ENCODE data around the gene RMND5B.

DNA sequence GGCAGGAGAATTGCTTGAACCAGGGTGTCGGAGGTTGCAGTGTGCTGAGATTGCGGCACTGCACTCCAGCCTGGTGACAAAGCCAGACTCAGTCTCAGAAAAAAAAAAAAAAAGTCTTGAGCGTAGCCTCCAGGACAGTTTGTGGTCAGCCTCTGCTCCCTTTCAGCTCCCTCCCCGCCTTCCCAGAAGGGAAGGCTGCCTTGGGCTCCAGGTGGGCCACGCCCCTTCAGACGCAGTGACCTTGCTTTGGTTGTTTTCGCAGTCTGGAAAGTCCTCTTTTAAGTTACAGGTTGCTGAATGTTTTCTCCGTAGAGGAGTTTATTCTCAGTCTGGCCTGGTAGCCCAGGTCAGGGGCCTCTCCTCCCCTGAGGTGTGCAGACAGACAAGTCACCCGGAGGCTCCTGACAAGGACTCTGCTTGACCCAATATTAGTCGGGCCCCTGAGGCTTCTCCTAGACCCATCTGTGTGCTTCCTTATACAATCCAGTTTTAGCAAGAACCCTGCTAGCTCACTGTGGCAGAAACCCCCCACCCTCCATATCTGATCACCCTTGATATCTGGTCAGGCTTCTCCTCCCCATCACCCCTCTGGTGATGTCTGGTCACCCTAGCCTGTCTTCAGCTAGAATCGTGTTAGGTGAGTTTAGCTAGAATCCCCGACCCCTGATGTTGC lies 49.1 kb upstream of the RMND5B start:
- TF ChIP-seq, protein P1, sequence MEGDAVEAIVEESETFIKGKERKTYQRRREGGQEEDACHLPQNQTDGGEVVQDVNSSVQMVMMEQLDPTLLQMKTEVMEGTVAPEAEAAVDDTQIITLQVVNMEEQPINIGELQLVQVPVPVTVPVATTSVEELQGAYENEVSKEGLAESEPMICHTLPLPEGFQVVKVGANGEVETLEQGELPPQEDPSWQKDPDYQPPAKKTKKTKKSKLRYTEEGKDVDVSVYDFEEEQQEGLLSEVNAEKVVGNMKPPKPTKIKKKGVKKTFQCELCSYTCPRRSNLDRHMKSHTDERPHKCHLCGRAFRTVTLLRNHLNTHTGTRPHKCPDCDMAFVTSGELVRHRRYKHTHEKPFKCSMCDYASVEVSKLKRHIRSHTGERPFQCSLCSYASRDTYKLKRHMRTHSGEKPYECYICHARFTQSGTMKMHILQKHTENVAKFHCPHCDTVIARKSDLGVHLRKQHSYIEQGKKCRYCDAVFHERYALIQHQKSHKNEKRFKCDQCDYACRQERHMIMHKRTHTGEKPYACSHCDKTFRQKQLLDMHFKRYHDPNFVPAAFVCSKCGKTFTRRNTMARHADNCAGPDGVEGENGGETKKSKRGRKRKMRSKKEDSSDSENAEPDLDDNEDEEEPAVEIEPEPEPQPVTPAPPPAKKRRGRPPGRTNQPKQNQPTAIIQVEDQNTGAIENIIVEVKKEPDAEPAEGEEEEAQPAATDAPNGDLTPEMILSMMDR (conservative IDR thresholded peaks at IDR 0.05; ENCODE audit: low read depth, low read length) = no peak
- TF ChIP-seq EZH2 (IDR thresholded peaks at IDR 0.05; ENCODE audit: borderline replicate concordance, low read depth, low read length, poor library complexity, severe bottlenecking) = no peak
